ENCODE data around the gene MMP24. TPM values are rescaled to one million over a fixed set of nuclear protein-coding genes. Genes with fewer than 3 reads are reported as not detected.

MMP24 gene
- total RNA-seq, 1 donor from 2014 or later: not detected

- Histone ChIP-seq H3K4me3 (no peak overlapping the region), H3K4me1 (no peaks in the 10 kb centered on the region), H3K27me3 (no peaks in the 10 kb centered on the region), H3K36me3 (peaks cover 0 to 3% of the 10 kb centered on the region in 2 donors), H3K9me3 (no peaks in the 10 kb centered on the region), H3K27ac (no peak overlapping the region)
- intact Hi-C loops (cut with DNase I): no loop called here
- no peak for DNase-seq (ENCODE audit: low spot score in 2 of 2)
- TF ChIP-seq, protein P1, sequence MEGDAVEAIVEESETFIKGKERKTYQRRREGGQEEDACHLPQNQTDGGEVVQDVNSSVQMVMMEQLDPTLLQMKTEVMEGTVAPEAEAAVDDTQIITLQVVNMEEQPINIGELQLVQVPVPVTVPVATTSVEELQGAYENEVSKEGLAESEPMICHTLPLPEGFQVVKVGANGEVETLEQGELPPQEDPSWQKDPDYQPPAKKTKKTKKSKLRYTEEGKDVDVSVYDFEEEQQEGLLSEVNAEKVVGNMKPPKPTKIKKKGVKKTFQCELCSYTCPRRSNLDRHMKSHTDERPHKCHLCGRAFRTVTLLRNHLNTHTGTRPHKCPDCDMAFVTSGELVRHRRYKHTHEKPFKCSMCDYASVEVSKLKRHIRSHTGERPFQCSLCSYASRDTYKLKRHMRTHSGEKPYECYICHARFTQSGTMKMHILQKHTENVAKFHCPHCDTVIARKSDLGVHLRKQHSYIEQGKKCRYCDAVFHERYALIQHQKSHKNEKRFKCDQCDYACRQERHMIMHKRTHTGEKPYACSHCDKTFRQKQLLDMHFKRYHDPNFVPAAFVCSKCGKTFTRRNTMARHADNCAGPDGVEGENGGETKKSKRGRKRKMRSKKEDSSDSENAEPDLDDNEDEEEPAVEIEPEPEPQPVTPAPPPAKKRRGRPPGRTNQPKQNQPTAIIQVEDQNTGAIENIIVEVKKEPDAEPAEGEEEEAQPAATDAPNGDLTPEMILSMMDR (IDR thresholded peaks at IDR 0.05): no peak
Observed at GRCh38 chr20:35320396-35321126, 94.1 kb downstream of the MMP24 start.

DNA sequence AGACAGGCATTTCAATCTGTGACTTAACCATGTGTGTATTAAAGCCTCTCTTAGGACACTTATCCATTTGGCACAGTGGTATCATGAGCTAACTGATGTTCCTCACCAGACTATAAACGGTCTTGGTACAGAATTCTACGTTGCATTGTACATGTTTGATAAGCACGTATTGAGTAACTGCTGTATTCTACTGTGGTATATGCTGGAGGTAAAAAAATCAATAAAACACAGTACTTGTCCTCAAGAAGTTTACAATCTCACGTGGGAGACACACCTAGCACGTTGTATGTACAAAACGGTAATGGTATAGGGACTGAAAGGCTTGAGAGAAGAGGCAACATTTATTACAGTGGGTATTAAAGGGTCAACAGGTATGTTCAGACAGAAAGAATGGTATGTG, 98.9 kb downstream of the MMP24 start:
- no peak overlapping the region for H3K27ac ChIP-seq

DNA sequence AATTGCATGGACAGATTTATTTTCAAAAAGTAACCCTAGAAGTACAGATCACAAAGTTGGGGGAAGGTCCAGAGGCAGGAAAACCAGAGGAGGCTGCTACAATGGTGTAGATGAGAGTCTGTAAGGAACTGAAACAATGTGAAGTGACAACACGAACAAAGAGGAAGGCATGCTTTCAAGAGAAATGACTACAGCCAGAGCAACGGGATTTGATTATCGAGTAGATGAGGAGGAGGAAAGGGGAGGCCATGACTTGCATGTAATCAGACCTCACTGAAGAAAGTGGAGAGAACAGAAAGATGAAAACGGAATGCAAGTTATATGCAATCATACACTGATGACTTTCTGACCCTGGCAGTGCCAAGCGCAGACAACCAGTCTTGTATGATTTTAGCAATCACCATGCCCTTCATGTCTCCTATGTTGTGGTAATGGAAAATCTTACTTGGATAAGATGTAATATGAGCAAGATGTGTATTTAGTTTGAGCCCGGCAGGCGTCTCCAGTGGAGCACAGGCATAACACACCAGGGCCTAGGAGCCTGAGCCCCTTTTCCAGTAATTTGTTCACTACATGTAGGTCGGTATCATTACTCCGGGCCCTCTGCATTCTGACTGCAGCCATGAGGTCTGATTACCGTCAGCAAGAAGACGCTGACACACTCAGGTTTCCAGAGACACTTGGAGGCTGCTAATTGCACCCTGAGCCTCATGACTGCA, 99.7 kb downstream of the MMP24 start:
- Histone ChIP-seq H3K4me1 (no peaks in the 10 kb centered on the region), H3K27ac (no peak overlapping the region), H3K4me3 (no peak overlapping the region), H3K36me3 (no peaks in the 10 kb centered on the region), H3K27me3 (no peaks in the 10 kb centered on the region), H3K9me3 (no peaks in the 10 kb centered on the region)
- TF ChIP-seq, protein P1 (IDR thresholded peaks at IDR 0.05): no peak
- intact Hi-C loops (cut with DNase I): no loop called here
- DNase-seq (ENCODE audit: low spot score in 2 of 2): no peak

More for the DNA sequence above, 98.9 kb downstream of the MMP24 start:
- DNase-seq (ENCODE audit: low spot score in 2 of 2): no peak
- intact Hi-C loops (cut with DNase I): no loop called here
- Histone ChIP-seq H3K9me3 (no peaks in the 10 kb centered on the region), H3K27me3 (no peaks in the 10 kb centered on the region), H3K4me1 (no peaks in the 10 kb centered on the region), H3K4me3 (no peak overlapping the region), H3K36me3 (no peaks in the 10 kb centered on the region)
- TF ChIP-seq, protein P1 (IDR thresholded peaks at IDR 0.05): no peak

Other genes starting within 250 kb of the MMP24 start
- 54.1 TPM for gene TRPC4AP, start 133.9 kb upstream of the MMP24 start, total RNA-seq
- gene EDEM2, start 79.4 kb upstream of the MMP24 start, total RNA-seq: 20.3 TPM
- gene PROCR, start 54.6 kb upstream of the MMP24 start, total RNA-seq: 241 TPM
- gene MMP24OS, start 51.4 kb downstream of the MMP24 start, total RNA-seq: 43.1 TPM
- gene EIF6, start 58.1 kb downstream of the MMP24 start, total RNA-seq: 98.0 TPM
- not detected for gene FAM83C, start 65.7 kb downstream of the MMP24 start, total RNA-seq
- 14.8 TPM for gene UQCC1, start 185.3 kb downstream of the MMP24 start, total RNA-seq
- 0.21 TPM for gene GDF5, start 211.5 kb downstream of the MMP24 start, total RNA-seq
- gene CEP250, start 228.9 kb downstream of the MMP24 start, total RNA-seq: 17.0 TPM

Data from ascending aorta (tissue), 2 donors.